Panc1 (cell line): ENCODE results near the gene RAC2. TPM values are rescaled to one million over a fixed set of nuclear protein-coding genes. Genes with fewer than 3 reads are reported as not detected.

ENCODE experiments used
- ATAC-seq: fragments of 200-7000 bp; cut with Tn5 transposase; 2 replicates; pipeline ENCODE4 v1.9.1; 2020; ENCODE audit warnings: mild to moderate bottlenecking, moderate library complexity
- BruUV-seq: library from RNA; stranded (reverse); fragments of 400-500 nt; replicated peaks from 2 replicates; lab custom pipeline; 2021; lab: Mats Ljungman, UMichigan
- CTCF ChIA-PET: fragments of 300-600 bp; sonication (Branson Sonifier 250); formaldehyde crosslinking; loops from one replicate; lab custom pipeline; 2022; ENCODE audit warnings: antibody characterized with exemption; lab: Charles Lee
- POLR2A ChIA-PET: fragments of 300-600 bp; sonication (Branson Sonifier 250); formaldehyde crosslinking; loops from one replicate; lab custom pipeline; 2022; ENCODE audit warnings: antibody characterized with exemption; lab: Charles Lee
- DNase-seq: peaks from one replicate; pipeline ENCODE4 v3.0.0-alpha.2; 2010; ENCODE audit warnings: low read depth, low spot score
- H3K27ac ChIP-seq: 2 replicates; pipeline ENCODE4 v1.5.1; 2011; ENCODE audit warnings: mild to moderate bottlenecking, low read length, inconsistent platforms
- H3K27me3 ChIP-seq: fragments of 200-500 bp; sonication (Bioruptor generic); 2 replicates; pipeline ENCODE4 v1.6.0; 2014; ENCODE audit warnings: low read length, inconsistent platforms; ENCODE audit not compliant: control insufficient read depth, insufficient read depth
- H3K36me3 ChIP-seq: fragments of 200-500 bp; sonication (Bioruptor generic); 2 replicates; pipeline ENCODE4 v1.5.1; 2014; ENCODE audit warnings: inconsistent platforms, mild to moderate bottlenecking, low read length, moderate library complexity; ENCODE audit not compliant: control insufficient read depth, insufficient read depth
- H3K4me1 ChIP-seq: 2 replicates; pipeline ENCODE4 v1.5.1; 2011; ENCODE audit warnings: inconsistent platforms, mild to moderate bottlenecking, low read length, moderate library complexity; ENCODE audit not compliant: control insufficient read depth, insufficient read depth
- H3K4me3 ChIP-seq, 2 experiments: 2 replicates each; pipeline ENCODE4 v1.5.1; 2011 to 2012; ENCODE audit warnings: low read depth in 2 of 2, low read length in 2 of 2, mild to moderate bottlenecking in 2 of 2, inconsistent platforms in 1 of 2, moderate library complexity in 1 of 2
- H3K9me3 ChIP-seq: fragments of 200-500 bp; sonication (Bioruptor generic); 2 replicates; pipeline ENCODE4 v1.5.1; 2014; ENCODE audit warnings: low read depth, mild to moderate bottlenecking, inconsistent platforms, low read length, moderate library complexity; ENCODE audit not compliant: control insufficient read depth, insufficient read depth
- POLR2AphosphoS5 ChIP-seq: IDR thresholded peaks from 2 replicates; pipeline ENCODE4 v1.6.1; 2012; ENCODE audit warnings: mild to moderate bottlenecking, low read depth, low read length, moderate library complexity
- SIN3A ChIP-seq: IDR thresholded peaks from 2 replicates; pipeline ENCODE4 v1.6.1; 2012; ENCODE audit warnings: low read depth, mild to moderate bottlenecking, low read length, moderate library complexity, borderline replicate concordance; ENCODE audit not compliant: insufficient read depth
- TCF7L2 ChIP-seq: IDR thresholded peaks from 2 replicates; pipeline ENCODE4 v1.6.1; 2011; ENCODE audit warnings: mild to moderate bottlenecking, low read depth, low read length, inconsistent platforms
- in situ Hi-C: cut with HindIII; loops from 2 replicates; pipeline ENCODE4 v1.10.0; 2016; ENCODE audit warnings: low sequenced_read_pairs, low pct_unique_long_range_greater_than_20kb
- intact Hi-C: fragments of 100-400 bp; cut with micrococcal nuclease; formaldehyde crosslinking; loops from one replicate; pipeline ENCODE4 v1.10.0; 2022; ENCODE audit not compliant: unreplicated experiment
- total RNA-seq: library from RNA; stranded (reverse); gene quantifications from one replicate; pipeline ENCODE4 v1.2.1, GENCODE V29; 2021; ENCODE audit not compliant: unreplicated experiment
- TF ChIP-seq, protein P1 (sequence below), 2 experiments: IDR thresholded peaks; 2 replicates each; pipeline ENCODE4 v1.6.1; 2011 to 2012; ENCODE audit warnings: low read depth in 2 of 2, control low read depth in 1 of 2, low read length in 1 of 2, mild to moderate bottlenecking in 1 of 2, moderate library complexity in 1 of 2; ENCODE audit not compliant: insufficient read depth in 1 of 2
- TF ChIP-seq, protein P2 (sequence below): fragments of 450-650 bp; IDR thresholded peaks from 2 replicates; pipeline ENCODE4 v1.5.1; 2017; ENCODE audit warnings: mild to moderate bottlenecking

The RAC2 gene
- total RNA-seq, 1 experiment from 2014 or later: 1.5 TPM

DNA sequence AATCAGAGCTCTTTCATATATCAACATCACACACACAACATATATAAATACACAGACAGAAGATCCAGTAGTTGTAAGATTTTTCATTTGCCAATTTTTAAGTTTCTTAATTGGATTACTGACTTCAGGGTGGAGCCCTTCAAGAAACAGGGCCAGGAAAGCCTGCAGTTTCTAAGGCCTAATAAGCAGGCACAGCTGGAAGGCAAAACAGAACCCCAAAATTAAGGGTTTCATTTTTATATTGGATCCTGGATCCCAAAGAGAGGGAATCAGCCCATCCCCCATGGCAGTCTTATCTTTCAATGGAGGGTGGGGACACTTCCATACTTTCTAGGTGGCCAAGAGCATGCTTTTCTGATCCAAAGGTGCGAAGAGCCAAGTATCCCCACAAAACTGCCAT, 51.3 kb downstream of the RAC2 start:
- ATAC-seq (no peak), DNase-seq (no peak)
- no TSS peak for BruUV-seq
- Histone ChIP-seq H3K4me1 (peaks cover 76% of the 10 kb centered on the region), H3K9me3 (no peaks in the 10 kb centered on the region), H3K27me3 (no peaks in the 10 kb centered on the region), H3K27ac (peak overlapping the region; percentile 94), H3K36me3 (no peaks in the 10 kb centered on the region), H3K4me3 (no peak overlapping the region)
- in situ Hi-C loops (no loop called here), intact Hi-C loops (no loop called here)
- POLR2A ChIA-PET: no interaction called here
- CTCF ChIA-PET: no interaction called here
- TF ChIP-seq, protein P1, sequence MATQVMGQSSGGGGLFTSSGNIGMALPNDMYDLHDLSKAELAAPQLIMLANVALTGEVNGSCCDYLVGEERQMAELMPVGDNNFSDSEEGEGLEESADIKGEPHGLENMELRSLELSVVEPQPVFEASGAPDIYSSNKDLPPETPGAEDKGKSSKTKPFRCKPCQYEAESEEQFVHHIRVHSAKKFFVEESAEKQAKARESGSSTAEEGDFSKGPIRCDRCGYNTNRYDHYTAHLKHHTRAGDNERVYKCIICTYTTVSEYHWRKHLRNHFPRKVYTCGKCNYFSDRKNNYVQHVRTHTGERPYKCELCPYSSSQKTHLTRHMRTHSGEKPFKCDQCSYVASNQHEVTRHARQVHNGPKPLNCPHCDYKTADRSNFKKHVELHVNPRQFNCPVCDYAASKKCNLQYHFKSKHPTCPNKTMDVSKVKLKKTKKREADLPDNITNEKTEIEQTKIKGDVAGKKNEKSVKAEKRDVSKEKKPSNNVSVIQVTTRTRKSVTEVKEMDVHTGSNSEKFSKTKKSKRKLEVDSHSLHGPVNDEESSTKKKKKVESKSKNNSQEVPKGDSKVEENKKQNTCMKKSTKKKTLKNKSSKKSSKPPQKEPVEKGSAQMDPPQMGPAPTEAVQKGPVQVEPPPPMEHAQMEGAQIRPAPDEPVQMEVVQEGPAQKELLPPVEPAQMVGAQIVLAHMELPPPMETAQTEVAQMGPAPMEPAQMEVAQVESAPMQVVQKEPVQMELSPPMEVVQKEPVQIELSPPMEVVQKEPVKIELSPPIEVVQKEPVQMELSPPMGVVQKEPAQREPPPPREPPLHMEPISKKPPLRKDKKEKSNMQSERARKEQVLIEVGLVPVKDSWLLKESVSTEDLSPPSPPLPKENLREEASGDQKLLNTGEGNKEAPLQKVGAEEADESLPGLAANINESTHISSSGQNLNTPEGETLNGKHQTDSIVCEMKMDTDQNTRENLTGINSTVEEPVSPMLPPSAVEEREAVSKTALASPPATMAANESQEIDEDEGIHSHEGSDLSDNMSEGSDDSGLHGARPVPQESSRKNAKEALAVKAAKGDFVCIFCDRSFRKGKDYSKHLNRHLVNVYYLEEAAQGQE (IDR thresholded peaks at IDR 0.05; ENCODE audit: insufficient read depth in 1 of 2, low read depth in 2 of 2, low read length in 1 of 2): no peak
- no peak for TF ChIP-seq POLR2AphosphoS5
- TF ChIP-seq, protein P2, sequence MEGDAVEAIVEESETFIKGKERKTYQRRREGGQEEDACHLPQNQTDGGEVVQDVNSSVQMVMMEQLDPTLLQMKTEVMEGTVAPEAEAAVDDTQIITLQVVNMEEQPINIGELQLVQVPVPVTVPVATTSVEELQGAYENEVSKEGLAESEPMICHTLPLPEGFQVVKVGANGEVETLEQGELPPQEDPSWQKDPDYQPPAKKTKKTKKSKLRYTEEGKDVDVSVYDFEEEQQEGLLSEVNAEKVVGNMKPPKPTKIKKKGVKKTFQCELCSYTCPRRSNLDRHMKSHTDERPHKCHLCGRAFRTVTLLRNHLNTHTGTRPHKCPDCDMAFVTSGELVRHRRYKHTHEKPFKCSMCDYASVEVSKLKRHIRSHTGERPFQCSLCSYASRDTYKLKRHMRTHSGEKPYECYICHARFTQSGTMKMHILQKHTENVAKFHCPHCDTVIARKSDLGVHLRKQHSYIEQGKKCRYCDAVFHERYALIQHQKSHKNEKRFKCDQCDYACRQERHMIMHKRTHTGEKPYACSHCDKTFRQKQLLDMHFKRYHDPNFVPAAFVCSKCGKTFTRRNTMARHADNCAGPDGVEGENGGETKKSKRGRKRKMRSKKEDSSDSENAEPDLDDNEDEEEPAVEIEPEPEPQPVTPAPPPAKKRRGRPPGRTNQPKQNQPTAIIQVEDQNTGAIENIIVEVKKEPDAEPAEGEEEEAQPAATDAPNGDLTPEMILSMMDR: no peak
- no peak for TF ChIP-seq SIN3A
- TF ChIP-seq TCF7L2: no peak

DNA sequence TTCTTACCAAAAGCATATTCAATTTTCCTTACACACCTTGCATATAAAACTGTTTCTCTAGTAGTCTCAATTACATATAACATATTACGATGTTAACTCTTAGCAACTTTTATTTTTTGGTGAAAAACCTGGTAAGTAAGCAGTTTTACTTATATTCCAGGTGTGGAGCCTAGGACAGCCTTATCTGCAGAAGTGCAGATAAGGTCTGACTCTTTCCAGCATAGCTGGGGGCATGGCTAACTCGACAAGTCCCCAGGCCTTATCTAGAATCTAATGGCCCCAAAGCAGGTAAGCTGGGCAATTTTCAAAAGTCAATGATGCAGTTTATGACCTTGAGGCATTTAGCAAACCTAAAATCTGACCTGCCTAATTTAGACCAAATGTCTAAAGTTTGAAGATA, 51.9 kb downstream of the RAC2 start:
- Histone ChIP-seq H3K27ac (peak overlapping the region; percentile 94), H3K27me3 (no peaks in the 10 kb centered on the region), H3K9me3 (no peaks in the 10 kb centered on the region), H3K4me3 (no peak overlapping the region), H3K4me1 (peaks cover 75% of the 10 kb centered on the region), H3K36me3 (no peaks in the 10 kb centered on the region)
- TF ChIP-seq TCF7L2: no peak
- TF ChIP-seq, protein P2: no peak
- TF ChIP-seq, protein P1 (IDR thresholded peaks at IDR 0.05; ENCODE audit: insufficient read depth in 1 of 2, low read depth in 2 of 2, low read length in 1 of 2): no peak
- no peak for TF ChIP-seq SIN3A
- no peak for TF ChIP-seq POLR2AphosphoS5
- DNase-seq (no peak), ATAC-seq (no peak)
- ChIA-PET CTCF (no interaction called here), POLR2A (no interaction called here)
- in situ Hi-C loops (no loop called here), intact Hi-C loops (no loop called here)
- BruUV-seq: no TSS peak
